CD4-positive, alpha-beta T cell treated with Interleukin-1 beta for 1 hour (primary cell): ENCODE data around the gene C2orf78.

ENCODE experiments used
- DNase-seq, 2 donors: peaks; one replicate each; pipeline ENCODE4 v3.0.0-alpha.2; 2020 to 2022

C2orf78 gene

DNA sequence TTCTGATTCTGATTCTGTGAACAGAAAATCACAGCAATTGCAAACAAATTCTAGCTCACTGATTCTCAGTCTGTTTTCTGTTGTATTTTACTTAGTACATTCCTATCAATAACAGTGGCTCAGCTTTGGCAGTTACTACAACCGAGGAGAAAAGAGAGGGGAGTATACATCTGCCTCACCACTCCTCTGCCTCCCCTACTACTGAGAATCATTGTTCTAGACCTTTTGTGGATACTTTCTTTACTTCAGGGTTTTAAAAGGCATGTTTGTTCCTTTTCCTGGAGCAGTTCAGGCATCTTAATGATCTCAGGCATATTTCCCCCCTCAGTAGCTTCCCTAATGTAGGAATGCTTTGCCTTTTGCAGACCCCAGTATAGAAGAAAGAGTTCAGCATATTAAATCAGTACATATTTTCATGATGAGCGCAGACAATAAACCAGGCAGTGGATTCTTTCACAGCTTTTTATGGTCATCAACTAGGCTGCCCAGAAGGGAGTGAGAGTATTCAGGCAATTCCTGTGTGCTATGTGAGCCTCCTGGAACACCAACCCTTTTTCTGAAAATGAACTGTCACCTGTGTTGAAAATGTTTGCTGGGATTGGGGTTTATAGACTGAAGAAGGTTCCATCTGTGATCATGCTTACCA lies 55.0 kb downstream of the C2orf78 start:
- DNase-seq, result no peak

- DNase-seq, result no peak
These were observed 55.8 kb downstream of the C2orf78 start for GRCh38 chr2:73839653-73840411.

- no peak for DNase-seq
These were observed 58.1 kb downstream of the C2orf78 start for GRCh38 chr2:73841912-73842738.

DNA sequence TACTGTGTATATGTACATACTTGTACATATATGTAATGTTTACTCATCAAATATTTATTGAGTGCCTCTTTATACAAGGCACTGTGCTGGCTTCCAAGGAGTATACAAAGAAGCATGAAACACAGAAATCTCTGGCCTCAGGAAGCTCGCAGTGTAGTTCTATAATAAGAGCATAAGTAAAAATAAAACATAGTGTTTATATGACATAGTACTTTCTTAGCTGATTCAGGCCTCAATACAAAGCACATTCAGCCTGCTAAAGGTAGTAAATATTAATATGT lies 58.7 kb downstream of the C2orf78 start:
- no peak for DNase-seq

DNA sequence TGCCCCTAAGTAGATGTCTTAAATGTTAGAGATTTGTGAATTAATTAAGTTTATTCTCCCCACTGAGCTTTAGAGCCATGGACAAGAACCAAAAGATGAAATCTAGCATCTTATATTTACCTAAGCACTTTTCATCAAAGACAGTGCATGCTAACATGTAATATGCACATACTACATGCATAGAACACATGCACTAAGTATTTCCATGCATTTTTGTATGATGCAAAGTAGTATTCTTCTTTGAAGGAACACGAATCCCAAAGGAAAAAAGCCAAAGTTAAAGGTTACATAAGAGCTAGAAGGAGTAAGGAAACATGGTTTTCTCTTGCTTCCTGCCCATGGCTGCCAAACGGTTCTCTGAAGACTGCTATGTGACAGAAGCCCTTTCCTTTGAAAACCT lies 60.1 kb downstream of the C2orf78 start:
- no peak for DNase-seq

DNA sequence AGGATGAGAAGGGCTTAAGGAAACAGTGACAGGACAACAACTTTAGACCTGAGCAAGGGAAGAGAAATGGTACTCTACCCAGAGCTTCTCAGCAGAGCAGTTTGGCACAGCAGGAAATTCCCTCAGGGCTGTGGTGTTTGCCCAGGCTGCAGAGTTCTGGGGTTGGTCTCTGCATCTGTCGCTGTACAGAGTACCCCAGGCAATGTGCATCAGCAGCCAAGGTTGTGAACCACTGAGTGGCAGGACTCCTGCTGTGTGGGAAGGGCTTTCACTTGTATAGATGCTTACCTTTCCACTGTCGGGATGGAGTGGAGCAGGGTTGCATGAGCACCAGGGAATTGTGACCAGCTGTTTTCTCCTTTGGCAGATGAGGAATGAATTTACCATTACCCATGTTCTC lies 66.0 kb downstream of the C2orf78 start:
- no peak for DNase-seq

DNA sequence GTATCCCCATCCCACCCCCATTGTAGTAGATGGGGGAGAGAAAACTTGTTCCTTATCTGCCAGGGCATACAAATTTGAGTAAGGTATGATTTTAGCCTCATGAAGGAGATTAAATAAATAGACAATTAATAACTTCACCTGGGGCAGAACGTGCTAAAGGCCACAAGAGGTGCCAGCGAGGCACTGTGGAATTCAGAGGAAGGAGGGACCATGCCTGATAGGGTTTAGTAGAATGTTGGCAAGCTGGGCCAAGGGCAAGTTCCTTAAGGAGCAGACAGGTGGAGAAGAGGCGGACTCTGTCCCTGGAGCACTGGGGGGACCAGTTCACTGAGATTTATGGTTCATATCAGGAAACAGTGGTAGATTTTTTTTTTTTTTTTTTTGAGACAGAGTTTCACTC lies 67.3 kb downstream of the C2orf78 start:
- DNase-seq, result no peak

GRCh38 chr2:73852020-73852419 lies 68.0 kb downstream of the C2orf78 start:
- DNase-seq, result no peak

GRCh38 chr2:73855526-73855925 lies 71.5 kb downstream of the C2orf78 start:
- no peak for DNase-seq

DNA sequence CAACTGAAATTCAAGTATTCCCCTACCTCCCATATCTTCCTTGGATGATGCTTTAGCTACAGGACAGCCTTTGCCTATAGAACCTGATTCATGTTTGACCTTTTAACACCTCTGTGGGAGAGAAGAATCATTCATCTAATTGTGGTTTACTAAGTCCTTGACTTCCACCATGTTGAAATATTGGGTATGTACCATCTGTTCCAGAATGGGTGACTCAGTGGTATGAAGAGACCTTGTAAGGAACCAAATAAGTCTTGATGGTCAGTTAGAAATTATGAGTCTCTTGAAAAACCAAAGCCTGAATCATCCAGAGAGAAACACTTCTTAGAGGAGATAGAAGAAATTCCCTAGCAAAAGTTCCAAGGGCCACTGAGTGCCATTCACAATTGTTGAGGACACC lies 72.2 kb downstream of the C2orf78 start:
- DNase-seq, result no peak

DNA sequence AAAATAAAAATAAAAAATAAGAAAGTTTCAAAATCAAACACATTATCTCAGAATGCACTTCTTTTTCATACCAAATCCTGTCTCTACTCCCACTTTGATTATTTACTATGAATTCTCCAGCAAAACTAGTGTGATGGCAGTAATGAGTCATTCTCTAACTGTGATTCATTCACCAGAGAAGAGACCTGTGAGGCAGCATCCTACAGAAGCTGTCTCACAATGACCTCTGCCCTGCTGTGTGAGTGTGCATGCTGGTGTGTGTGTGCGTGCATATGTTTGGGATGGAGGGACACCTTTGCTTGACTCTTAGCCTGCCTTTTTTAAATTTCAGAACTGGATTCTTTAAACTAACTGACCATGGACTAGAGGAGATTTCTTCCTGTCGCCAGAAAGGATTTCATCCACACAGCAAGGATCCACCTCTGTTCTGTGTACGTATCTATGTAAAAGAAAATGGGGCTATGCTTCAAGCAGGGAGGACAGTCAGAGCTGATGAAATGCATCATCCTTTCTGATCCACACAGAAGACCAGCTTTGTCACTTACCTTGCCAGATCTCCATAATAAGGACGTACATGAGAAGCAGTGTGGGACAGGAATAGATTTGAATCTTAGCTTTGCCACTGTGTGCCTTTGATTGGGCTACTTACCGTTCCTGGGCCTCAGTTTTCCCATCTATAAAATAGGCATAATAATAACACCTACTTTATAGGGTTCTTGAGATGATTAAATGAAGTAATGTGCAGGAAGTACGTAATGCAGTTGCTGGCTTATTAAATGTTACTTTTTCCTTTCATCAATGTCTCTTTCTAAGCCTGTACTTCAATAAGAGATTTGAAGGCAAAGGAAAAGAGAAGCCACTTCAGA lies 76.0 kb downstream of the C2orf78 start:
- DNase-seq, result no peak

DNA sequence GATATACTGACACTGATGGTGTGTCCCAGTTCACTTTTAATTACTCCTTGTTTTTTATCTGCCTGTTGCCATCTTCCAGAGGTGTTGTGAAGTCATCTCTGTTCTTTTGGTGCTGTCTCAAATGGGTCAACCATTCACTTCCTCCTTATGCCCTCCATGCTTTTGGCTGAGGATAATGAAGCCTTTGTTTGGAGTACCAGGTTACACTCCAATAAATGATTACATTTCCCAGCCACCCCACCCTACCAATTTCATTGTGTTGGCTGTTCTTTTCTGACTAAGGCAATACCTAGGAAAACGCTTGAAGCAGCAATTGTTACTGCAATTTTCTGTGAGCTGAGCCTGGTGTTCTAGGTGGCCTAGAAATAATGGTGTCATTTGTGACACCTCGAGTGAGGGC lies 79.0 kb downstream of the C2orf78 start:
- DNase-seq, result no peak
